GOT3 (cell line): ENCODE results near the gene ATP9B.

ENCODE experiments used
- DNase-seq: peaks from one replicate; lab custom pipeline; 2025; ENCODE audit warnings: mixed read lengths; lab: John Stamatoyannopoulos, UW

ATP9B gene

DNA sequence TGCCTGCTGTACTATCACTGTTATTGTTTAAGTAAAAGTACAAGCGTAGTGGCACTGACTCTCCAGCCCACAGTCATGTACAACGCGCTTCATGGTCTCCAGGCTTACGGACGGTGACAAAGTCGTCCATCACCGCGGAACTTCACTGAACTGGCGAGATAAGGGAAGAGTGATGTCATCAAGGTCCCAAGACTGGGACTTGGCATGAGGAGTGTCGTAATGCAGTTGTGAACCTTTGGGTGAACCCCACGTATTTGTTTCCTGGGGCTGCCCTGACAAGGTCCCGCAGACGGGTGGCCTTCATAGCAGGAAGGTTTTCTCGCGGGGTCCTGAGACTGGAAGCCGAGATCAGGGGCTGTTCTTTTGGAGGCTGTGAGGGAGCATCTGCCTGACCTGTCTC, 343.8 kb downstream of the ATP9B start:
- DNase-seq: no peak

DNA sequence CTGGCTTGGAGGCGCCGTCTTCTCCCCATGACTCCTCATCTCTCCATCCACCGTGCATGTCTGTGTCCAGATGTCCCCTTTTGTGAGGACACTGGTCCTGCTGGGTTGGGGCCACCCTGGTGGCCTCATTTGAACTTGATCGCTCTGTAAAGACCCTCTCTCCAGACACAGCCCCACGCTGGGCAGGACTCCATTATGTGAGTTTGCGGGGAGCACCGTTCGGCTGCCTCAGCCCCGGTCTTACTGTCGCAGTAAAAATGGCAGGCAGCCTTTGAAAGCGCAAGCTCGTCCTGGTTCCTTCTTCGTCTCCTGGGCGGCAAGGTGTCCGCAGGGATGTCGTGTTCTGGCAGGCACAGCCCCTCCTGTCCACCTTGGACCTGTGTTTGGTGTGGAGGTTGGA, 344.2 kb downstream of the ATP9B start:
- DNase-seq: no peak

DNA sequence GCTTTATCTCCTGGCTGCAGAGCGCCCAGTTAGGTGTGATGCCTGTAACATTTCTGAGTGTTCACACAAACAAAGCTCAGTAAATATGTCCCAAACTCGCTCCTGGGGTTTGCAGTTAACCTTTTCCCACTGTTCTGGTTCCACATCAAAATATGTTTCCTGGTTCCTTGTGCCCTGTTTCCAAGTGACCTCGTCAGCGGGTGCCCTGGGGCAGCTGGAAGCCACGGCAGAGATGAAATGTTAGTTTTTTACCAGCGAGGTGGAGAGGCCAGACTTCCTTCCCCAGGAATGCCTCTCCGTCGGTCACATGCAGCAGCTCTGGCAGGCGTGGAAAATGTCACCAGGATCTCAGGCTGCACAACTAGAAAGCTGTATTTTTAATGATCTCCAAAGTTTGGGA, 344.7 kb downstream of the ATP9B start:
- no peak for DNase-seq

GRCh38 chr18:79416022-79416676, 347.0 kb downstream of the ATP9B start:
- DNase-seq: no peak

DNA sequence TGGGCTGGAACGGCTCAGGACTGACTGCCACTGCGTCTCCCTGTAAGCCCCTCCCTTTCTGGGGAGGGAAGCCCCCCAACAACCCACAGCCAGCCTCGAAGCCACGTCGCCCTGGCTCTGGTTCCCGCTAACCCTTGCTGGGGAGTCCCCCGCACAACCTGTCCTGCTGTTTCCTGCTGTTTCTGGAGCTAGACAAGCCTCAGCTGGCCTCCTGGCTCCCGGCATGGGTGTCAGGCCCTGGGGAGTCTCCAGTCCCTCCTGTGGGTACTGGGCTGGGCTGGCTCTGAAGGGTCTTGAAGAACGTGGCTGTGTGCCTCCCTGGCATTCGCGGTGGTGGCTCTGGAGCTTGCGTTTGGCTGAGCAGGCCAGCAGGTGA, 347.5 kb downstream of the ATP9B start:
- DNase-seq: no peak

DNA sequence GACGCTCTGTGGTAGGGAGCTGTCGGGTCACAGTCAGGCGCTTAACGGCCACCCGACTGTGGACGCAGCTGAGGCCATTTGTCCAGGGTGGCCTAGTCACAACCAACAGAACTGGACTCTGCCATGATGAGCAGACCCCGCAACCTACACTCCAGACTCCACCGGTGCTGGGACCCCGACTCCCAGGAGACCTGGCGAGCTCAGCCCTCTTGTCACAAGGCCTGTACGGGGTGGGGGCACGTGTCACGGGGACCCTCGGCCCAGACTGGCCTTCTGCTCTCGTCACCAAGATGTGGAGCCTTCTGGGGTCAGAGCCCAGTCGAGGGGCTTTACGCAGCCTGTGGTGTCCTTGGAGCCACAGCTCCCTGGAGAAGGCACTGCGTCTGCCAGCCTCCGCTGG, 349.0 kb downstream of the ATP9B start:
- DNase-seq: no peak

DNA sequence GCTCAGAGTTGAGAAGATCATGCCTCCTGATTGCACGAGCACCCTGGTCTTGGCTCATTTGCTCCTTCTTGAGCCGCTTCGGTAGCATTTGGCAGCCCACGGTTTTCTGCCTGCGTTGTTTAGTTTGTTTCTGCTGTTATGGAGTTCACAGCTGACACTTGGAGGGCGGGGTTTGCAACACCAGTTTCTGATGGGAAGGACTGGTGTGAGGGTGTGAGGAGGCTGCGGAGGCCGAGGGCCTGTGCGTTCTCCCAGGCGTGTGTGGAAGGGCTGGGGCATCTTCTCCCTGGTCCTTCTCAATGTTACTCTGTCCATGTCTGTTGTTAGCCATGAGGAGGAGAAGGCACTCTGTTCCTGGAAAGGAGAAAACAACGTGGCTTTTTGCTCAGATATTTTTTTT, 349.4 kb downstream of the ATP9B start:
- DNase-seq: no peak

- DNase-seq: no peak
Observed at GRCh38 chr18:79420033-79420745, 351.0 kb downstream of the ATP9B start.

- no peak for DNase-seq
Observed at GRCh38 chr18:79421275-79421857, 352.2 kb downstream of the ATP9B start.

GRCh38 chr18:79422022-79422782, 353.0 kb downstream of the ATP9B start:
- DNase-seq: no peak

- no peak for DNase-seq
Observed at GRCh38 chr18:79422783-79423165, 353.6 kb downstream of the ATP9B start.

DNA sequence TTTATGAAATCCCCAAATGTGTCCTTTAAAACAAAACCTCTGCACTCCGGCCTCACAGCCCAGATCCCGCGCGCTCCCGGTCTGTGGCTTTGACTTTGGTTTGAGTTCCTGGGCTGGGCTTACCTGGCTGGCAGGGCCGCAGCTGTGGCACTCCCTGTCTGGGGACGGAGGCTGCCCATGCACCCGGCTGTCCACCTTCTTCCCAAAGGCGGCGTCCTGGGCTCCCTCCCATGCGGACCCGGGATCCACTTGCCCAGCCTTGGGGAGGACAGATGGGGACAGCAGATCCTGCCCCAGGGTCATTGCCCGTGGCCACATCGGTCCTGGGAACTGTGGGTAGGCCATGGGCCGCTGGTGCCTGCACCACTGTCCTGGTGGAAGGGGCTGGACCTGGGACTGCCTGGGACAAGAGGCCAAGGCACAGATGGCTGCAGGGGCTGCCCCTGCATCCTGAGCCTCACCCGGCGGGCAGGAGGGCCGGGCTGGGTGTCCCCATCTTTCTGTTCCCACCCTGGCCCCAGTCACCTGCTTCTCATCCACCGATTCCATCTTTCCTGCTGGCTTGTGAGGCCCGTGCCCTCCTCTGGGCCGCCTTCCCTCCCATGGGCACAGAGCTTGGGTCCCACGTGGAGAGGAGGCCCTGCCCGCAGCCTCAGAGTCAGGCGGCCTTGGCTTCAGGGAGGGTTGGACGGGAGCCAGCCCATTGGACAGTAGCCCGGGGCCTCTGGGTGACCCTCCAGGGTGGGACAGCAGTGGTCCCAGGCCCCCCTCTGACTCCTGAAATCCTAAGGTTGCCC, 354.2 kb downstream of the ATP9B start:
- DNase-seq: no peak

DNA sequence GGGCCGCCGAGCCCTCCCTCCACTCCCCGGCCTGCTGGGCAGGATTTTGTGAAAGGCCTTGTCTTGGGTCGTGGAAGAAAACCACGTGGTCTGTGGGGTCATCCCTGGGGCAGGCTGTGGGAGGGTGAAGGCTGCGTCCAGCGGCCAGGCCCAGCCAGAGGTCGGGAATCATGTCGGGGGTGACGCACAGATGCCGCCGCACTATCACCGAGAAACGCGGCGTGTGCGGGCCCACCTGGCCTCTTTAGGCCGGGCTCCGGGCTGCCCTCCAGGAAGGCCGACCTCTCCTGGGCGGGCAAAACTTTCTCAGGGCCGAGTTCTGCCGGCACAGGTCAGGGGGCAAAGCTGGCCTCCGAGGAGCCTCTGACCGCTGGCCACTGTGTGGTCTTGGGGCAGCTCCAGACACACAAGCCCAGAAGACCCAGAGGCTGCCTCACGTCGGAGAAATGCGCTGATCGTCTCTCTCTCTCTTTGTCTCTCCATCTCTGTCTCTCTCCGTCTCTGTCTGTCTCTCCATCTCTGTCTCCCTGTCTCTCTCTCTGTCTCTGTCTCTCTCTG, 354.9 kb downstream of the ATP9B start:
- DNase-seq: no peak

DNA sequence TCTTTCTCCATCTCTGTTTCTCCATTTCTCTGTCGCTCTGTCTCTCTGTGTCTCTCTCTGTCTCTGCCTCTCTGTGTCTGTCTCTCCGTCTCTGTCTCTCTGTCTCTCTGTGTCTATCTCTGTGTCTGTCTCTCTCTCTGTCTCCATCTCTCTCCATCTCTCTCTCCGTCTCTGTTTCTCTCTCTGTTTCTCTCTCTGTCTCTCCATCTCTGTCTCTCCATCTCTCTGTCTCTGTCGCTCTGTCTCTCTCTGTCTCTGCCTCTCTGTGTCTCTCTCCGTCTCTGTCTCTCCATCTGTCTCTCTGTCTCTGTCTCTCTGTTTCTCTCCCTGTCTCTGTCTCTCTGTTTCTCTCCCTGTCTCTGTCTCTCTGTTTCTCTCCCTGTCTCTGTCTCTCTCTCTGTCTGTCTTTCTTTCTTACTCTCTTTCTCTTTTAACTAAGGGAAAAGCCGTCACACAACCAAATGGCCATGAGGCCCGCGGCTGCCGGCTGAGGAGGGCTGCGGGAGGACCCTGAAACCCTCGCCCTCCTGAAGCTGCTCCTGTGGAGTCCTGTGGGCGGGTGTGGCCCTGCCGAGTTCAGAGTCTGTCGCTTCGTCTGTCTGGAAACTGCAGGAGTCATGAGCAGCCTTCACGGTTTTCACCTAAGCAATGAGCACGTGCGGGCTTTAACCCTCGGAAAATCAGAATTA, 355.8 kb downstream of the ATP9B start:
- no peak for DNase-seq

DNA sequence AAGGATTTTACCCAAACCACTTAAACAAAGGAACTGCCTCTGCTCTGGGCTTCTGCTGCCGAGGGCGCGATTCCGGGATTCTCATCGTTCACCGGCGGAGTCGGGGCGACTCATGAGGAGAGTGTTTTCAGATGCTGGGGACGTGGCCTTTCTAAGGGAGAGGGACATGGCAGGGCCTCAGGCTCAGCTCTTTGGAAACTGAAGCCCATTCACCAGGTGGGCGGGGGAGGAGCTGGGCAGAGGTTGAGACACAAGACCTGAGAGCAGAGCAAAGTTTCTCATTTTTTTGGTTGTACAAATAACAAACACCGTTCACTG, 356.3 kb downstream of the ATP9B start:
- no peak for DNase-seq

GRCh38 chr18:79426376-79427300, 357.4 kb downstream of the ATP9B start:
- DNase-seq: no peak

DNA sequence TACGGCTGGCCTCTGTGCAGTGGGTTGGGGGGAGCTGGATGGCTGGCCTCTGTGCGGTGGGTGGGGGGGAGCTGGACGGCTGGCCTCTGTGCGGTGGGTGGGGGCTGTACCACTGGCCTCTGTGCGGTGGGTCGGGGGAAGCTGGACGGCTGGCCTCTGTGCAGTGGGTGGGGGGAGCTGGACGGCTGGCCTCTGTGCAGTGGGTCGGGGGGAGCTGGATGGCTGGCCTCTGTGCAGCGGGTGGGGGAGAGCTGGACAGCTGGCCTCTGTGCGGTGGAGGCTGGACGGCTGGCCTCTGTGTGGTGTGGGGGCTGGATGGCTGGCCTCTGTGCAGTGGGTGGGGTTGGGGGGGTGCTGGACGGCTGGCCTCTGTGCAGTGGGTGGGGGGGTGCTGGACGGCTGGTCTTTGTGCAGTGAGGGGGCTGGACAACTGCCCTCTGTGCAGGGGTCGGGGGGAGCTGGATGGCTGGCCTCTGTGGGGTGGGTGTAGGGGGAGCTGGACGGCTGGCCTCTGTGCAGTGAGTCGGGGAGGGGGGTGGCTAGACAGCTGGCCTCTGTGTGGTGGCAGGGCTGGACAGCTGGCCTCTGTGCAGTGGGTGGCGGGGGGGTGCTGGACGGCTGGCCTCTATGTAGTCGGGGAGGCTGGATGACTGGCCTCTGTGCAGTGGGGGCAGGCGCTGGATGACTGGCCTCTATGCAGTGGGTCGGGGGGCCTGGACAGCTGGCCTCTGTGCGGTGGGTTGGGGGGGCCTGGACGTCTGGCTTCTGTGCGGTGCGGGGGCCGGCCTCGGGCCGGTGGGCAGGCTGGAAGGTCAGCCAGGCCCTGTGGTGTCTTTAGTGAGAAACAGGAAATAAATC, 358.4 kb downstream of the ATP9B start:
- DNase-seq: no peak
